Measurements from ENCODE around the gene INPP5K.

The INPP5K gene

DNA sequence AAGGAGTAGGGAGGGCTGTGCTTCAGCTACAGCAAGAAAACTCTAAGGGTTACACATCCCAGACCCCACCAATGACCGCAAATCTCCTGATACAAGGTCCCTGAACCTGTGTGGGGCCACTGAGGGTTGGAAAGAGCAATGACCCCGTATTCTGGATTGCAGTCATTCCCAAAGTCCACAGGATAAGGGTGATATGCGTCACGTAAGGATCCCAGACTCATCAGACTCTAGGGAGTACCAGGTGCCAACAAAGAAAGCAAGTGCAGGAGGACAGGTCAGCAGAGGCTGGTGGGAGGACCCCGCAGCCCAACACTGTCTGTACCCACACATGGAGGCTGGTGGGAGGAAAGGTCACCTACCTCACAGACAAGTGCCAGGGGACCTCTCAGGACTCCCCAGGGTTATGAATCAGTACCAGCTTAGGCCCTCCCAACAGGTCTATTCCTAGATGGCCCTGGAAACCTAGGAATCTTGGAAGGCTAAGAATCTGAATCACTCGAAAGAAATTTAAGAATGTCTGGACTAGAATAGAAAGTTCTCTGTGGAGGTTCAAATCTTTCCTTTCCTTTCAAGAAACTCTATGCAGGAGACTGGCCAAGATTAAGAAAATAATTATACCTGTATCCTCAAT is 30.0 kb upstream of the INPP5K start:
- H3K4me3 ChIP-seq (ENCODE audit: low read depth, low read length) = no peak overlapping the region
- no peak for DNase-seq (ENCODE audit: low read depth)
- TF ChIP-seq, protein P1, sequence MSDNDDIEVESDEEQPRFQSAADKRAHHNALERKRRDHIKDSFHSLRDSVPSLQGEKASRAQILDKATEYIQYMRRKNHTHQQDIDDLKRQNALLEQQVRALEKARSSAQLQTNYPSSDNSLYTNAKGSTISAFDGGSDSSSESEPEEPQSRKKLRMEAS (IDR thresholded peaks at IDR 0.05; ENCODE audit: low read depth, low read length) = no peak
- no peak for TF ChIP-seq POLR2A (IDR thresholded peaks at IDR 0.05; ENCODE audit: extremely low read depth, insufficient read length)
- TF ChIP-seq, protein P2, sequence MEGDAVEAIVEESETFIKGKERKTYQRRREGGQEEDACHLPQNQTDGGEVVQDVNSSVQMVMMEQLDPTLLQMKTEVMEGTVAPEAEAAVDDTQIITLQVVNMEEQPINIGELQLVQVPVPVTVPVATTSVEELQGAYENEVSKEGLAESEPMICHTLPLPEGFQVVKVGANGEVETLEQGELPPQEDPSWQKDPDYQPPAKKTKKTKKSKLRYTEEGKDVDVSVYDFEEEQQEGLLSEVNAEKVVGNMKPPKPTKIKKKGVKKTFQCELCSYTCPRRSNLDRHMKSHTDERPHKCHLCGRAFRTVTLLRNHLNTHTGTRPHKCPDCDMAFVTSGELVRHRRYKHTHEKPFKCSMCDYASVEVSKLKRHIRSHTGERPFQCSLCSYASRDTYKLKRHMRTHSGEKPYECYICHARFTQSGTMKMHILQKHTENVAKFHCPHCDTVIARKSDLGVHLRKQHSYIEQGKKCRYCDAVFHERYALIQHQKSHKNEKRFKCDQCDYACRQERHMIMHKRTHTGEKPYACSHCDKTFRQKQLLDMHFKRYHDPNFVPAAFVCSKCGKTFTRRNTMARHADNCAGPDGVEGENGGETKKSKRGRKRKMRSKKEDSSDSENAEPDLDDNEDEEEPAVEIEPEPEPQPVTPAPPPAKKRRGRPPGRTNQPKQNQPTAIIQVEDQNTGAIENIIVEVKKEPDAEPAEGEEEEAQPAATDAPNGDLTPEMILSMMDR (IDR thresholded peaks at IDR 0.05; ENCODE audit: low read depth, low read length) = no peak
- no peak for TF ChIP-seq MYC (IDR thresholded peaks at IDR 0.05; ENCODE audit: low read depth, low read length)

DNA sequence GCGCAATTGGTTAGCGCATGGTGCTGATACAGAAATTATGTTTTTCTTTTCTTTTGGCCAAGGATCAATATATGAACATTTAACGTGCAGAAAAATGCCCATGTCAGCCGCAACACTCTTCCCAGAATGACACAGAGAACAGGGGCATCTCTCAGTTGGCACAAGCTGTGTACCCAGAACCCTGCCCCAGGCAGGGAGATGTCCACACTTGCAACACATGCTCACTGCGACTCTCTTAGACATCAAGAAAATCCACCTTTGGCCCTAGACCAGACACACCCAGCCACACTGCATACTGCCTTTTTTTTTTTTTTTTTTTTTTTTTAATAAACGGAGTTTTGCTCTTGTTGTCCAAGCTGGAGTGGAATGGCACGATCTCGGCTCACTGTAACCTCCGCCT is 29.2 kb upstream of the INPP5K start:
- H3K4me3 ChIP-seq (ENCODE audit: low read depth, low read length) = no peak overlapping the region
- TF ChIP-seq, protein P2 (IDR thresholded peaks at IDR 0.05; ENCODE audit: low read depth, low read length) = no peak
- TF ChIP-seq POLR2A (IDR thresholded peaks at IDR 0.05; ENCODE audit: extremely low read depth, insufficient read length) (no peak), MYC (IDR thresholded peaks at IDR 0.05; ENCODE audit: low read depth, low read length) (no peak)
- TF ChIP-seq, protein P1 (IDR thresholded peaks at IDR 0.05; ENCODE audit: low read depth, low read length) = no peak
- no peak for DNase-seq (ENCODE audit: low read depth)

DNA sequence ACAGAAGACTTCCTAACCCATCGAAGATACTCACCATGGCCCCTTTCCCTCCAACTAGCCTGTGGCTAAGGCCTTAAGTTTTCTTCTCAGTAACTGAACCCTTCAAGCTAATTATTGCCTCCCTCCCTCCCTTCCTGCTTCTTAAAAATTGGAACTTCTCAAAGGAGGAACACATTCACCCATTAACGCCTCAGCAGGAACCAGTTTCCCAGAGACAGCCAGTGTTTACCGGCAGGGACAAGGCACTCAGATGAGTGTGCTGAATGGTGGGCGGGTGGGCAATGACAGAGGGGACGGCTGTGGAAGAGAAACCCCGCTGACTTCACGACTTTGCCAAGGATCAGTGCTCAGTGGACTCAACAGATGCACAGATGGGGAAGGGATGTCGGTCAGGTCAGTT is 25.9 kb upstream of the INPP5K start:
- no peak for DNase-seq (ENCODE audit: low read depth)
- no peak for TF ChIP-seq MYC (IDR thresholded peaks at IDR 0.05; ENCODE audit: low read depth, low read length)
- TF ChIP-seq POLR2A (IDR thresholded peaks at IDR 0.05; ENCODE audit: extremely low read depth, insufficient read length) = no peak
- TF ChIP-seq, protein P1 (IDR thresholded peaks at IDR 0.05; ENCODE audit: low read depth, low read length) = no peak
- no peak overlapping the region for H3K4me3 ChIP-seq (ENCODE audit: low read depth, low read length)

DNA sequence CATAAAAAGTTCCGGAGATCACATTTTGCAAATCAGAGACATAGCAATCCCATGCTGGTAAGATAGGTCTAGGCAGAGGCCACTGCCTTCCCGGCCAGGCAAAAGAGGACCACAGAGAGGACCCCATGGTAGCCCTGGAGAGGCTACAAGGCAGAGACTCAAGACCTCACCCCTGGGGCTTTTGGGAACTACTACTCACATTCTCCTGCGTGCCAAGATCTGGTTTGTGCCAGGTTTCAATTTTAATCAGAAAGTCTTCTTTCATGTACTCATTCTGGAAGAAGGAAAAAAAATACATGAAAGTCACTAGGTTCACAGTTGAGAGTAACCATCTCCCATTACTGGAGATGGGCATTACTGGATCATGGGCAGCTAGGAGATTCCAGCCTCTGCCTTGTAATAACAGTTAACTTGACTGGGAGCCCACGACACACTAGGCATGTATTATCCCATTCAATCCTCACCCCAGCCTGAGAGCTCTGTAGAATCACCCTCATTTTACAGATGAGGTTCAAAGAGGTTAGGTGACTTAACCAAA is 25.0 kb upstream of the INPP5K start:
- TF ChIP-seq, protein P2 (IDR thresholded peaks at IDR 0.05; ENCODE audit: low read depth, low read length) = no peak
- TF ChIP-seq POLR2A (IDR thresholded peaks at IDR 0.05; ENCODE audit: extremely low read depth, insufficient read length) = no peak
- TF ChIP-seq, protein P1 (IDR thresholded peaks at IDR 0.05; ENCODE audit: low read depth, low read length) = no peak
- no peak for TF ChIP-seq MYC (IDR thresholded peaks at IDR 0.05; ENCODE audit: low read depth, low read length)
- DNase-seq (ENCODE audit: low read depth) = no peak
- no peak overlapping the region for H3K4me3 ChIP-seq (ENCODE audit: low read depth, low read length)

DNA sequence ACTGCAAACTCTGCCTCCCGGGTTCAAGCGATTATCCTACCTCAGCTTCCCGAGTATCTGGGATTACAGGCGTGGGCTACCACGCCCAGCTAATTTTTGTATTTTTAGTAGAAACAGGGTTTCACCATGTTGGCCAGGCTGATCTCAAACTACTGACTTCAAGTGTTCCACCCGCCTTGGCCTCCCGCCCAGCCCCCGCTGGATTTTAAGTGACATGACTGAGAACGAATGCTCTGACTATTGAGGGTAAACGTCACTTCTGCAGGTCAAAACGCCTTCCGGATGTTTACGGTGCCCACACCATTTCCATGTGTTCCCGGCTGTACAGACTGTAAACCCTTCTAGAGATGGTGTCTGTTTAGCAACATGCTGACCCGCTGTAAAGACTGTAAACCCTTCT is 23.4 kb upstream of the INPP5K start:
- TF ChIP-seq, protein P1 (IDR thresholded peaks at IDR 0.05; ENCODE audit: low read depth, low read length) = no peak
- TF ChIP-seq MYC (IDR thresholded peaks at IDR 0.05; ENCODE audit: low read depth, low read length) (no peak), POLR2A (IDR thresholded peaks at IDR 0.05; ENCODE audit: extremely low read depth, insufficient read length) (no peak)
- TF ChIP-seq, protein P2 (IDR thresholded peaks at IDR 0.05; ENCODE audit: low read depth, low read length) = no peak
- no peak overlapping the region for H3K4me3 ChIP-seq (ENCODE audit: low read depth, low read length)
- no peak for DNase-seq (ENCODE audit: low read depth)

DNA sequence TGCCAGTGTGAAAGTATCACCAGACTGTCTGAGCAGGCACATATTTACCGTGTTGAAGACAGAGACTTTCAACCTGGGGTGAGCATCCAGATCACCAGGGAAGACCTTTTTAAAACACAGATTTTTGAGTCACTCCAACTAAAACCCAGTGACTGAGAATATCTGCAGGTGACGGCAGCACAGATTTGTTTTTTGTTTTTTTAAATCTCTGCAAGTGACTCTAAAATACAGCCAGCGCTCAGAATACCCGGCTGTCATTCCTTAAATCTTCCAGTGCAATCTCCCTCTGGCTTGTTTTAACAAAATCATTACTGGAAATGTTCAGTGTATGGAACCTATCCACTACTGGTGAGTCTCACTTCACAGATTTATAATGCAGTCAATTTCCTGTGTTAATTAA is 19.3 kb upstream of the INPP5K start:
- TF ChIP-seq POLR2A (IDR thresholded peaks at IDR 0.05; ENCODE audit: extremely low read depth, insufficient read length) = no peak
- TF ChIP-seq, protein P2 (IDR thresholded peaks at IDR 0.05; ENCODE audit: low read depth, low read length) = no peak
- no peak for DNase-seq (ENCODE audit: low read depth)
- no peak overlapping the region for H3K4me3 ChIP-seq (ENCODE audit: low read depth, low read length)

Measured in NB4 (cell line).